PFSK-1 (cell line): ENCODE data around the gene GDPGP1.
A peak's percentile ranks its signal among the peaks of the same experiment; 100 is the strongest.

Experiments used
- POLR2AphosphoS5 ChIP-seq: IDR thresholded peaks from 2 replicates; pipeline ENCODE4 v1.6.1; 2012; ENCODE audit warnings: low read depth, mild to moderate bottlenecking, control low read depth, low read length, moderate library complexity
- REST ChIP-seq, 2 experiments: IDR thresholded peaks; 2 replicates each; pipeline versions ENCODE4 v1.6.1 to v1.8.0; 2011 to 2012; ENCODE audit warnings: low read depth in 2 of 2, low read length in 2 of 2, control low read depth in 1 of 2, inconsistent platforms in 1 of 2, mild to moderate bottlenecking in 1 of 2, moderate library complexity in 1 of 2; ENCODE audit not compliant: insufficient read depth in 1 of 2
- SIN3A ChIP-seq: IDR thresholded peaks from 2 replicates; pipeline ENCODE4 v1.6.1; 2012; ENCODE audit warnings: mild to moderate bottlenecking, low read length, moderate library complexity, borderline replicate concordance; ENCODE audit not compliant: insufficient read depth
- TAF1 ChIP-seq: IDR thresholded peaks from 2 replicates; pipeline ENCODE4 v1.6.1; 2012; ENCODE audit warnings: low read length, control low read depth, borderline replicate concordance; ENCODE audit not compliant: insufficient read depth

GRCh38 chr15:90227816-90228772 is 5.9 kb upstream of the GDPGP1 start:
- TF ChIP-seq POLR2AphosphoS5 (peak; percentile 4; the same call in 1 of the 2 replicates), TAF1 (no peak), REST (IDR thresholded peaks at IDR 0.05; ENCODE audit: insufficient read depth in 1 of 2, low read depth in 2 of 2, low read length in 2 of 2) (no peak), SIN3A (no peak)
